Left ventricle myocardium inferior (tissue), 1 donor: ENCODE results near the gene ZNF281. TPM values are rescaled to one million over a fixed set of nuclear protein-coding genes. Genes with fewer than 3 reads are reported as not detected.

Source experiments
- DNase-seq: peaks from one replicate; pipeline ENCODE4 v3.0.0-alpha.2; 2020
- H3K27ac ChIP-seq: fragments of 200-600 bp; replicated peaks from 2 replicates; pipeline ENCODE4 v1.8.0; 2021
- H3K27me3 ChIP-seq: fragments of 200-600 bp; 2 replicates; pipeline ENCODE4 v1.8.0; 2021; ENCODE audit warnings: low read depth
- H3K36me3 ChIP-seq: fragments of 200-600 bp; 2 replicates; pipeline ENCODE4 v1.8.0; 2021
- H3K4me1 ChIP-seq: fragments of 200-600 bp; 2 replicates; pipeline ENCODE4 v1.8.0; 2021
- H3K4me3 ChIP-seq: fragments of 200-600 bp; 2 replicates; pipeline ENCODE4 v1.8.0; 2021; ENCODE audit warnings: mild to moderate bottlenecking, moderate library complexity
- H3K9me3 ChIP-seq: fragments of 200-600 bp; replicated peaks from 2 replicates; pipeline ENCODE4 v1.8.0; 2021
- CTCF ChIP-seq: fragments of 200-600 bp; IDR thresholded peaks from 2 replicates; pipeline ENCODE4 v1.8.0; 2021; ENCODE audit warnings: antibody characterized with exemption, mild to moderate bottlenecking, borderline replicate concordance
- intact Hi-C: fragments of 100-400 bp; cut with micrococcal nuclease; formaldehyde crosslinking; loops from one replicate; pipeline ENCODE4 v1.11.0; 2022
- total RNA-seq: library from RNA; stranded (reverse); fragmentation: NEBNext Ultra II Directional; extraction: Animal tissue kit (Norgen Biotek cat#: 25700); gene quantifications from one replicate; pipeline ENCODE4 v1.2.1, GENCODE V29; 2021
- donor health status: DM: no; HTN: yes; CAD: no; lungs with severe emphysema.

Gene ZNF281
- total RNA-seq, 1 donor from 2014 or later, result 8.3 TPM

- intact Hi-C loops, result no loop called here
- Histone ChIP-seq H3K36me3 (no peaks in the 10 kb centered on the region), H3K4me1 (no peaks in the 10 kb centered on the region), H3K9me3 (no peaks in the 10 kb centered on the region), H3K27ac (no peak overlapping the region), H3K27me3 (no peaks in the 10 kb centered on the region), H3K4me3 (no peak overlapping the region)
- no peak for TF ChIP-seq CTCF
- no peak for DNase-seq
These were observed 30.4 kb downstream of the ZNF281 start for GRCh38 chr1:200379432-200379757.

- intact Hi-C loops, result no loop called here
- H3K9me3 ChIP-seq, result no peaks in the 10 kb centered on the region
- no peaks in the 10 kb centered on the region for H3K27me3 ChIP-seq
- H3K4me3 ChIP-seq, result no peak overlapping the region
- no peaks in the 10 kb centered on the region for H3K4me1 ChIP-seq
- no peak for TF ChIP-seq CTCF
- no peaks in the 10 kb centered on the region for H3K36me3 ChIP-seq
- no peak for DNase-seq
- no peak overlapping the region for H3K27ac ChIP-seq
These were observed 31.7 kb downstream of the ZNF281 start for GRCh38 chr1:200378096-200378495.

DNA sequence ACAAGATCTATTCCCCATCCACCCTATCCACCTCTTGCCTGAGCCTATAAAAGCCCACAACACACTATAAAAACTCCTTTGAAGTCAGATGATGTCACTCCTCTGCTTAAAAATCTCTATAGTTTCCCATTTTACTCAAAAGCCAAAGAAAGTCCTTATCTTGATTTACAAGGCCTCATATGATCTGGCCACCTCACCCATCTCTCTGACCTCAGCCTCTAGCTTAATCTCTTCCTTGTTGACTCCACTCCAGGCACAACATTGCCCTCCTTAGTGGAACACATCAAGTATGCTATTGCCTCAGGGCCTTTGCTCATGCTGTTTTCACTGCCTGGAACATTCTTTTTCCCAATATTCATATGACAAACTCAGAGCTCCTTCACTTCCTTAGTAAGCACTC lies 33.3 kb downstream of the ZNF281 start:
- Histone ChIP-seq H3K36me3 (no peaks in the 10 kb centered on the region), H3K27ac (no peak overlapping the region), H3K4me3 (no peak overlapping the region), H3K27me3 (no peaks in the 10 kb centered on the region), H3K4me1 (no peaks in the 10 kb centered on the region), H3K9me3 (no peaks in the 10 kb centered on the region)
- intact Hi-C loops, result no loop called here
- no peak for DNase-seq
- TF ChIP-seq CTCF, result no peak

- DNase-seq, result no peak
- Histone ChIP-seq H3K4me3 (no peak overlapping the region), H3K36me3 (no peaks in the 10 kb centered on the region), H3K27me3 (no peaks in the 10 kb centered on the region), H3K27ac (no peak overlapping the region), H3K4me1 (no peaks in the 10 kb centered on the region), H3K9me3 (no peaks in the 10 kb centered on the region)
- intact Hi-C loops, result no loop called here
- no peak for TF ChIP-seq CTCF
These were observed 35.1 kb downstream of the ZNF281 start for GRCh38 chr1:200374569-200375295.

DNA sequence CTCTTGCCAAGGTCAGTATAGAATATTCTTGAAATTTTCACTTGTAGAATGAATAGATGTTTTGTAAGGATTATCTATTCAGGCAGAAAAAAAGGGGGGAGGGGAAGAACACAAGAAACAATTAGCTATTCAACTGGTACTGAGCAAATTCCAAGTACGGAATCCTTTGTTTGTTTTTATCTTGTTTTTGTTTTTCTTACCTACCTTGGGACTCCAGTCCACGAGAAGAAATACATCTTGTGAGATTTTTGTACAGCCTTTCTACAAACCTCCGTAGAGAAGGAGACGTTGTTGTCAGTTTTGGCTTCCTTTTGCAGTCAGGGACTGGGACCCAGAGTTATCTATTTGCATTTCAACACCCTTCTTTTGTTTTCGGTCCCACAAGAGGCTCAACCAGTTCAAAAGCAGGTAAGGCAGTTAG lies 36.0 kb downstream of the ZNF281 start:
- no peak overlapping the region for H3K4me3 ChIP-seq
- no peaks in the 10 kb centered on the region for H3K36me3 ChIP-seq
- H3K9me3 ChIP-seq, result no peaks in the 10 kb centered on the region
- H3K4me1 ChIP-seq, result no peaks in the 10 kb centered on the region
- H3K27ac ChIP-seq, result no peak overlapping the region
- intact Hi-C loops, result no loop called here
- no peaks in the 10 kb centered on the region for H3K27me3 ChIP-seq
- DNase-seq, result no peak
- TF ChIP-seq CTCF, result no peak

DNA sequence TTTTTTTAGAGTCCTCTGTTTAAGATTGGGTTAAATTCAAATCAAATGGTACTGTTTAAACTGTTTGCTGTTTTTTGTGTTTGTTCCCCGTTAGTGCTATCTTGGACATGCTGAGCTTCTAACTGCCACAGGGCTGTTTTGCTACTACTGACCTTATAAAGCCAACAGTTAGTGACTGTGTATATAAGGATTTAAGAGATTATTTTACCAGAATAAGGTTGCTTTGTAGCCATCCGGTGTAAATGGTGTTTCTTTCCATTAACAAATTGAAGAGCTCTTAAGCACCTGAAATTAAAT lies 37.0 kb downstream of the ZNF281 start:
- Histone ChIP-seq H3K4me3 (no peak overlapping the region), H3K27ac (no peak overlapping the region), H3K4me1 (no peaks in the 10 kb centered on the region), H3K9me3 (no peaks in the 10 kb centered on the region), H3K27me3 (no peaks in the 10 kb centered on the region), H3K36me3 (no peaks in the 10 kb centered on the region)
- no peak for DNase-seq
- no peak for TF ChIP-seq CTCF
- intact Hi-C loops, result no loop called here
